HepG2 (cell line): ENCODE measurements around the gene HIRA. TPM values are rescaled to one million over a fixed set of nuclear protein-coding genes. Genes with fewer than 3 reads are reported as not detected.

Source experiments
- ARHGAP35 ChIP-seq: sonication (generic); formaldehyde crosslinking; IDR thresholded peaks from 2 replicates; pipeline ENCODE4 v1.9.0; 2022; ENCODE audit warnings: mild to moderate bottlenecking, inconsistent platforms, moderate library complexity, missing genetic modification reagents, borderline replicate concordance
- CC2D1A ChIP-seq: sonication (generic); formaldehyde crosslinking; IDR thresholded peaks from 2 replicates; pipeline ENCODE4 v1.8.1; 2023; ENCODE audit warnings: mild to moderate bottlenecking, missing genetic modification reagents
- DMTF1 ChIP-seq: sonication (generic); formaldehyde crosslinking; IDR thresholded peaks from 2 replicates; pipeline ENCODE4 v1.4.0; 2020; ENCODE audit warnings: mild to moderate bottlenecking, missing genetic modification reagents
- ETS1 ChIP-seq: sonication (generic); formaldehyde crosslinking; IDR thresholded peaks from 2 replicates; pipeline ENCODE4 v1.4.0; 2020; ENCODE audit warnings: missing genetic modification reagents
- GLMP ChIP-seq: sonication (generic); formaldehyde crosslinking; IDR thresholded peaks from 2 replicates; pipeline ENCODE4 v1.9.0; 2021; ENCODE audit warnings: missing genetic modification reagents, mild to moderate bottlenecking, borderline replicate concordance
- GTF3A ChIP-seq: sonication (generic); formaldehyde crosslinking; conservative IDR thresholded peaks from 2 replicates; pipeline ENCODE4 v1.4.0; 2020; ENCODE audit warnings: mild to moderate bottlenecking, missing genetic modification reagents
- IRF2 ChIP-seq: IDR thresholded peaks from 2 replicates; pipeline ENCODE4 v1.6.1; 2018; ENCODE audit warnings: missing genetic modification reagents, missing compliant biosample characterization
- MEIS2 ChIP-seq: sonication (generic); formaldehyde crosslinking; IDR thresholded peaks from 2 replicates; pipeline ENCODE4 v1.9.0; 2021; ENCODE audit warnings: mild to moderate bottlenecking, missing genetic modification reagents
- NR2C2 ChIP-seq: sonication (generic); formaldehyde crosslinking; IDR thresholded peaks from 2 replicates; pipeline ENCODE4 v1.4.0; 2020; ENCODE audit warnings: missing genetic modification reagents, mild to moderate bottlenecking, moderate library complexity, borderline replicate concordance
- SCMH1 ChIP-seq: sonication (generic); formaldehyde crosslinking; IDR thresholded peaks from 2 replicates; pipeline ENCODE4 v1.9.0; 2021; ENCODE audit warnings: missing genetic modification reagents, mild to moderate bottlenecking, borderline replicate concordance
- THAP9 ChIP-seq: sonication (generic); formaldehyde crosslinking; IDR thresholded peaks from 2 replicates; pipeline ENCODE4; 2020; ENCODE audit warnings: missing genetic modification reagents, mild to moderate bottlenecking, borderline replicate concordance
- ZFP91 ChIP-seq: sonication (generic); formaldehyde crosslinking; IDR thresholded peaks from 2 replicates; pipeline ENCODE4 v1.9.0; 2022; ENCODE audit warnings: missing genetic modification reagents, mild to moderate bottlenecking, borderline replicate concordance
- ZNF335 ChIP-seq: sonication (generic); formaldehyde crosslinking; IDR thresholded peaks from 2 replicates; pipeline ENCODE4 v1.4.0; 2020; ENCODE audit warnings: missing genetic modification reagents
- ZNF589 ChIP-seq: sonication (generic); formaldehyde crosslinking; conservative IDR thresholded peaks from 2 replicates; pipeline ENCODE4 v1.8.0; 2022; ENCODE audit warnings: mild to moderate bottlenecking, moderate library complexity, missing genetic modification reagents
- ZNF704 ChIP-seq: sonication (generic); formaldehyde crosslinking; IDR thresholded peaks from 2 replicates; pipeline ENCODE4 v1.8.1; 2023; ENCODE audit warnings: mild to moderate bottlenecking, inconsistent platforms, moderate library complexity, missing genetic modification reagents, borderline replicate concordance
- ZNF747 ChIP-seq: sonication (generic); formaldehyde crosslinking; IDR thresholded peaks from 2 replicates; pipeline ENCODE4 v1.8.1; 2023; ENCODE audit warnings: missing genetic modification reagents, mild to moderate bottlenecking, borderline replicate concordance
- polyA plus RNA-seq, 8 experiments: library from polyadenylated mRNA; depleted of rRNA in 3 of 8; stranded (reverse) in 7 of 8; unstranded in 1 of 8; fragments of >200 nt; fragmentation: Illumina TruSeq in 4 of 8; extraction: Trizol in 4 of 8; gene quantifications; 2 replicates each; pipeline versions ENCODE4 v1.2.1 to v1.2.3, GENCODE V29; 2011 to 2016; ENCODE audit warnings: low read depth in 4 of 8, missing spikeins in 1 of 8, mixed read lengths in 1 of 8; ENCODE audit not compliant: insufficient read depth in 1 of 8
- total RNA-seq, 5 experiments: library from RNA; depleted of rRNA; stranded (reverse); fragments of >200 nt; fragmentation: Illumina TruSeq; extraction: Trizol; gene quantifications; 2 replicates each; pipeline ENCODE4 v1.2.3, GENCODE V29; 2016; ENCODE audit warnings: low read depth in 1 of 5

The HIRA gene
- total and polyA plus RNA-seq, 2 of the 13 experiments (the other 11 are each of a cell fraction or from before 2014, with no cell fraction given), result 21.5 to 29.2 TPM

GRCh38 chr22:19432133-19432851 lies 759 bp upstream of the HIRA start, which contains the start of gene MRPL40 (continued):
- TF ChIP-seq ZNF704 (peak; percentile 78; the same call in 1 of the 2 replicates), GLMP (no peak), CC2D1A (CRISPR knock-in tag) (no peak), THAP9 (CRISPR knock-in tag) (peak; percentile 93), ZNF589 (peak; percentile 87), ETS1 (CRISPR knock-in tag) (no peak), ZNF335 (CRISPR knock-in tag) (peak; percentile 81; the same call in 1 of the 2 replicates), MEIS2 (CRISPR knock-in tag) (peak; percentile 92), DMTF1 (CRISPR knock-in tag) (no peak), ZFP91 (CRISPR knock-in tag) (peak; percentile 97), ZNF747 (CRISPR knock-in tag) (peak; percentile 97), SCMH1 (CRISPR knock-in tag) (no peak), GTF3A (CRISPR knock-in tag) (0 out of 2 replicates have a peak, but pooled peaks have one; percentile 17), IRF2 (CRISPR knock-in tag) (peak; percentile 96), NR2C2 (CRISPR knock-in tag) (peak; percentile 64; the same call in 1 of the 2 replicates), ARHGAP35 (CRISPR knock-in tag) (peak; percentile 94)
